ENCODE data around the gene SPAG17.
A peak's percentile ranks its signal among the peaks of the same experiment; 100 is the strongest.

The SPAG17 gene

DNA sequence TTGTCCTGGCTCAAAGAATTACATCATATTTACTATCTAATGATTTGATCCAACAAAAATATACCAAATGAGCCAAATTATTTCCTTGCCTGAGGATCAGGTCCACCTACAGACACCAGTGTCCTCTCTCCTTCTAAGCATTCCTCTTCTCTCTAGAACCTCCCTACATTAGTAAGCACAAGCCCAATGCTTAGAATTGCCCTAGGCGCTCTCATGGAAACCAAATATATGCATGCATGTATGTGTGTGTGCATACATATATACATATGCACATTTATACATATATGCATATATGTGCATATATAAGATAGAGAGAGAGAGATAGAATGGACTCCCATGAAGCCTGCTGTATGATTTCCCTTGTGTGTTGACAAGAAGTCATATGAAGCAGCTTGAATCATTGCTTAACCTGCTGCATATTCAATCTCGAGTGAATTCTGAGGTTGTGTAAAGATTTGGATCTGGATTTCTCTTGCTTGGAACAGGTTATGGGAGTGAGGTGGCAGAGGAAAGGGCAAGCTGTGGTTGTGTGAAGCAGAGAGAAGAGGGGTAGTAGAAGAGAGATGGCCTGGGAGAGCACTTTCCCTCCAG is 66.1 kb downstream of the SPAG17 start:
- TF ChIP-seq, protein P1, sequence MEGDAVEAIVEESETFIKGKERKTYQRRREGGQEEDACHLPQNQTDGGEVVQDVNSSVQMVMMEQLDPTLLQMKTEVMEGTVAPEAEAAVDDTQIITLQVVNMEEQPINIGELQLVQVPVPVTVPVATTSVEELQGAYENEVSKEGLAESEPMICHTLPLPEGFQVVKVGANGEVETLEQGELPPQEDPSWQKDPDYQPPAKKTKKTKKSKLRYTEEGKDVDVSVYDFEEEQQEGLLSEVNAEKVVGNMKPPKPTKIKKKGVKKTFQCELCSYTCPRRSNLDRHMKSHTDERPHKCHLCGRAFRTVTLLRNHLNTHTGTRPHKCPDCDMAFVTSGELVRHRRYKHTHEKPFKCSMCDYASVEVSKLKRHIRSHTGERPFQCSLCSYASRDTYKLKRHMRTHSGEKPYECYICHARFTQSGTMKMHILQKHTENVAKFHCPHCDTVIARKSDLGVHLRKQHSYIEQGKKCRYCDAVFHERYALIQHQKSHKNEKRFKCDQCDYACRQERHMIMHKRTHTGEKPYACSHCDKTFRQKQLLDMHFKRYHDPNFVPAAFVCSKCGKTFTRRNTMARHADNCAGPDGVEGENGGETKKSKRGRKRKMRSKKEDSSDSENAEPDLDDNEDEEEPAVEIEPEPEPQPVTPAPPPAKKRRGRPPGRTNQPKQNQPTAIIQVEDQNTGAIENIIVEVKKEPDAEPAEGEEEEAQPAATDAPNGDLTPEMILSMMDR (conservative IDR thresholded peaks at IDR 0.05; ENCODE audit: control insufficient read depth, insufficient read depth, low read depth, low read length) = no peak
- DNase-seq (ENCODE audit: low read depth) = no peak
- no peak overlapping the region for H3K4me3 ChIP-seq (ENCODE audit: control insufficient read depth, low read depth, low read length)

DNA sequence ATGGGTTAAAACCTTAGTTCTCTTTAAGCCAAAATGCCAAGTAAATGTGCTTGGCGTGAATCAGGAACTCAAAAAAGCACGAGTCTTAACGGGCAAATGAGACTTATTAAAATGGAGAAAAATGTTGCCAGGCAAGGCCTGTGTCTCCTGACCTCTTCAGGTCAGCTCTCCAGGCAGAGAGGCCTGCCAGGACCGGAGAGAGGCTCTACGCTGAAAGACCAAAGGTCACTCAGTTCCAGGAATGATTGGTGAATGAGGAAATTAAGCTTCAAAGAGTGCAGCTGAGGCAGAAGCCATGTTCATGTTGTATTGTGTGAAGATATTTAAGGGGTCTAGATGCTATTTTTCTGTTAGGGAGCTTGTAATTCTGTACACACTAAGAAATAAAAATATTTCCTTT is 66.6 kb downstream of the SPAG17 start:
- DNase-seq (ENCODE audit: low read depth) = no peak
- H3K4me3 ChIP-seq (ENCODE audit: control insufficient read depth, low read depth, low read length) = no peak overlapping the region
- TF ChIP-seq, protein P1 (conservative IDR thresholded peaks at IDR 0.05; ENCODE audit: control insufficient read depth, insufficient read depth, low read depth, low read length) = no peak

DNA sequence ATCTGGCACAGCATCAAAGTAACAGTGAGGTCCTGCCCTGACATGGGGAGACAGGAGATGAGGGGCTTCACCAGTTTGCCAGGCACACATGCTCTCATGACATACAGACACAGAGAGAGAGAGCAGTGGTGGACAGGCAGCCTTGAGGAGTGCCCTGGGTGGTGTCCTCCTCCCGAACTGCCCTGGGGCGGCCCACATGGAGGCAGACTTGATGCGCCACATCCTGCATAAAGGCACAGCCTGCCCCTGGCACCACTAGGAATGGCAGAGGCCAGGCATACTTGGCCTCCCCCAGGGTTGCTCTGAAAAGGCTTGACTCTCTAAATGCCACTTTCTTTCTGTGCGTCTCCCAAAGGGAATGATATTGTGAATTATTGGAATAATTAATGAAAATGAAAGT is 67.5 kb downstream of the SPAG17 start:
- DNase-seq (ENCODE audit: low read depth) = no peak

DNA sequence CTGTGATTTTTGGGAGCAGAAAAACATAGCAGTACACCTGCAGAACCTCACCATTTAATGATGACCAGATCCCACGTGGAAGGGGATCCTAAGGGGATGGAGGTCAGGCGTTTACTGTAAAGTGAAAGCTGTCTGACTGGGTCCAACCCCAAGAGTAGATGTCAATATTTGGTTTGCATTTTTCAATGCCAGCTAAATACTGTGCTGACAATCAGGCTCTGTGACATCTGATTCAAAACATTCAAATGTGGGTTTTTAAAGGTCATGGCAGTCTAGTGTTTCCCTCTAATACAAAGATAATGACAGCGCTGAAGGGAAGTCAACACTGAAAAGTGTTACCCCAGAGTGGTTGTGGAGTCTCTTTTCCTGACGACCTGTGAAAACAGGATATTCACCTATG is 68.1 kb downstream of the SPAG17 start:
- DNase-seq (ENCODE audit: low read depth) = no peak
- no peak overlapping the region for H3K4me3 ChIP-seq (ENCODE audit: control insufficient read depth, low read depth, low read length)
- TF ChIP-seq, protein P1 (conservative IDR thresholded peaks at IDR 0.05; ENCODE audit: control insufficient read depth, insufficient read depth, low read depth, low read length) = no peak

More for the DNA sequence above, 67.5 kb downstream of the SPAG17 start:
- H3K4me3 ChIP-seq (ENCODE audit: control insufficient read depth, low read depth, low read length) = no peak overlapping the region
- TF ChIP-seq, protein P1 (conservative IDR thresholded peaks at IDR 0.05; ENCODE audit: control insufficient read depth, insufficient read depth, low read depth, low read length) = no peak

DNA sequence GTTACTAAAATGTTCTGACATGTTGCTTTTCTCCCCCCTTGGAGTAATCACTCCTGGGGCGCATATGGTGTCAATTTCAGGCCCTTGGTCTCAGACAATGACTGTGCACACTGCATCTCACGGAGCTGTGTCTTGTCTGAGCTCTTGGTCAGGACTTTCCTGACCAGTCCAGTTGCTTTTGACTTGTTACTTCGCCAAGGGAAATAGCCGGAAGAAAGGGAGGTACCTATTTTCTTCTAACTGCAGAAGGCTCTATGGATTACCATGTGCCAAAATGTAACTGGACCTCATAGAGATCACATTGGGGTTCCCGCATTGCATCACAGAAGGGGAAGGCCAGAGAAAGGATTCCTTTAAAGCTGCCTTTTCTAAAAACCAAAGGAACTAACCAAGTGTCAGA is 68.6 kb downstream of the SPAG17 start:
- TF ChIP-seq, protein P1 (conservative IDR thresholded peaks at IDR 0.05; ENCODE audit: control insufficient read depth, insufficient read depth, low read depth, low read length) = no peak
- H3K4me3 ChIP-seq (ENCODE audit: control insufficient read depth, low read depth, low read length) = no peak overlapping the region
- DNase-seq (ENCODE audit: low read depth) = peak; percentile 61

DNA sequence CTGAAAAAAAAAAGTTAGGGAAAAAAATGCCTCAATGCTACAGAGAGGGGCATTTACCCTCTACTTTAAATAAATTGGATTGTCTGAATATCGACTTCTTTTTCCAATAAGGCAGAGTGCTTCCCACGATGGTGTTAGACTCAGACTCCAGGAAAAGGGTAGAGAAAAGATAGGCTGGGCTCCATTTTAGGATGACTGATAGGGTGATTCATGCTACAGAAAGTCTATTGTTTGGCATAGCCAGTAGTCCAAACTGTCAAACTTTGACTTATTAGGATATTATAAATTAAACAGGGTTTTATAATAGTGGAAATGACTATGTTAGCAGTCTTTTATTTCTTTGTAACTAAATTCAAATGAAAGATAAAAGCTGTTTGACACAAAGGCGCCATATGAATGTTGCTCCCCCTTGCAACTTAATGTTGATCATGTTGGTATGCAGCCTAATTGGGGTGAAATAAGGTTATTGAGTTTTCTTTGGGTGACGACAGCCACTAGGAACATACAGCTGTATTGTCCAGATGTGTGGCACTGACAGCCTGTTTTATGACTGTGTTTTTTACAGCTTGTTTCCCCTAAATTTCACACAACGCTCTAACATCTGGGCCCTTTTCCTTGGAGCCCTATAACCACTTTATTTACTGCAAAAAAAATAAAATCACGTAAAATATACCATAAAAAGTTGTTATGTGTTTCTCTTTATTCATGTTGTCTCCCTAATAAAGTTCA is 69.3 kb downstream of the SPAG17 start:
- H3K4me3 ChIP-seq (ENCODE audit: control insufficient read depth, low read depth, low read length) = no peak overlapping the region
- DNase-seq (ENCODE audit: low read depth) = peak; percentile 55
- TF ChIP-seq, protein P1 (conservative IDR thresholded peaks at IDR 0.05; ENCODE audit: control insufficient read depth, insufficient read depth, low read depth, low read length) = no peak
